HK-2 (cell line): ENCODE measurements around the gene SH2D3A.
A peak's percentile ranks its signal among the peaks of the same experiment; 100 is the strongest.
"Not testable (repeated sequence)": the region's sequence is repeated elsewhere in the genome, so short reads cannot be mapped to it uniquely, and the experiment has no call there.

Experiments
- DNase-seq: peaks from one replicate; pipeline ENCODE4 v3.0.0-alpha.2; 2018; ENCODE audit not compliant: unreplicated experiment

The SH2D3A gene

DNA sequence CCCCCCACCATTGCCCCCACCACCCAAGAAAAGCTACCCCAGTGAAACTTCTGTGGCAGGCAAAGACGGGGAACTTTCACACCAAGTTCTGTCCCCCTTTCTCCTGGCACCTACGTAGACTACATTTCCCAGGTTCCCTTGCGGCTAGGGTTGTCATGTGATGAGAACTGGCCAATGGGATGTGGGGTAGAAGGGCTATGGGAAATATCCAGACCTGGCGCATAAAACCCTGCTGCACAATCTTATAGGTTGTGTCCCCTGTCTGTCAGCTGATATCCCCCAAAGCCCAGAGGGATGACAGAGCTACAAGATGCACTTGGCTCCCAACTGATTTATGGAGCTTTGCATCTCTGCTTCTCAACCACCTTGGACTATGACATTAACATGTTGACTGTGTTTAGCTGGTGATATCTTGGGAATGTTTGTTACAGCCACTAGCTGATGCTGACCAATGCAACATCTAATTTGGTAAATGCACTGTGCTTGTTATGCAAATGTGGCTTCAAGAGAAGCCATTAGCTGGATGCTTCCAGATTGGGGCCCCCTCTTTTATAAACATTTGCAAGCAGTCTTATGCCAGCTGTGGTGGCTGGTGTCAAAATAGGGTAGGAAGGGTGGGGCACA, 6.1 kb downstream of the SH2D3A start:
- no peak for DNase-seq

- no peak for DNase-seq
Measured at GRCh38 chr19:6760606-6761005, 6.6 kb downstream of the SH2D3A start.

DNA sequence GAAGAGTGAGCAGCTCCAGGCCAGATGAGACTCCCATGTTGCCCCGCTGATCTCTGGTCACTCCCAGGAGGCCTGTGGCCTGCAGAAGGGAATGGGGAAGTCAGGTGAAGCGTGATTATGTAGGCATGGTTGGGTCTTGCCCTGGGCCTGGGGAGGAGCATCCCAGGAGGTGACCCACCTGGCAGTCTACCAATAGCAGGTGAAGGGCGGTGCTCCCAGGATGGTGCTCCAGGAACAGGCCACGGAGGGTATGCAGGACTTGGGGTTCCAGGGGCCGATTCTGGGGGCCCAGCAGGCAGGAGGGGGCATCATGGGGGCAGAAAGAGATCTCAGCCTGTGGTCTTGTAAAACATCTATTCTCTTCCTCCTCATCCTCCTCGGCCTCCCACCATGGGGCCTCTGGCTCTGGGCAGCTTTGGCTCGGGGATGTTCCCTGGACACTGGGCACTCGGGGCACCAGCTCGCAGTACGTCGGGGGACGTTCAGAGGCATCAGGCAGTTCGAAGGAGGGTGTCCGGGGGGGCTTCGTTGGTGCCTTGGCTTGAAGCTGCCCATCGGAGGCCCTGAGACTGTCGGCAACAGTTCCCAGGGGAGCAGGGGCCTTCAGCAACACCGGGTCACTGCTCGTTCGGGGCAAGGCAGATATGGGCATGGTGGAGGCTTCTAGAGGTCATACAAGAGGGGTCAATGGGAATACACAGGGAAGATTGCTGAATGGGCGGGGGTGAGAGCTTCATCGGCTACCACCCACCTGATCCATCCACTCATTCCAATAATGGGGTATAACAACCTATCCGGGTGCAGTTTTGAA, 12.4 kb downstream of the SH2D3A start:
- no peak for DNase-seq

- no peak for DNase-seq
Measured at GRCh38 chr19:6754136-6754535, 13.1 kb downstream of the SH2D3A start.

DNA sequence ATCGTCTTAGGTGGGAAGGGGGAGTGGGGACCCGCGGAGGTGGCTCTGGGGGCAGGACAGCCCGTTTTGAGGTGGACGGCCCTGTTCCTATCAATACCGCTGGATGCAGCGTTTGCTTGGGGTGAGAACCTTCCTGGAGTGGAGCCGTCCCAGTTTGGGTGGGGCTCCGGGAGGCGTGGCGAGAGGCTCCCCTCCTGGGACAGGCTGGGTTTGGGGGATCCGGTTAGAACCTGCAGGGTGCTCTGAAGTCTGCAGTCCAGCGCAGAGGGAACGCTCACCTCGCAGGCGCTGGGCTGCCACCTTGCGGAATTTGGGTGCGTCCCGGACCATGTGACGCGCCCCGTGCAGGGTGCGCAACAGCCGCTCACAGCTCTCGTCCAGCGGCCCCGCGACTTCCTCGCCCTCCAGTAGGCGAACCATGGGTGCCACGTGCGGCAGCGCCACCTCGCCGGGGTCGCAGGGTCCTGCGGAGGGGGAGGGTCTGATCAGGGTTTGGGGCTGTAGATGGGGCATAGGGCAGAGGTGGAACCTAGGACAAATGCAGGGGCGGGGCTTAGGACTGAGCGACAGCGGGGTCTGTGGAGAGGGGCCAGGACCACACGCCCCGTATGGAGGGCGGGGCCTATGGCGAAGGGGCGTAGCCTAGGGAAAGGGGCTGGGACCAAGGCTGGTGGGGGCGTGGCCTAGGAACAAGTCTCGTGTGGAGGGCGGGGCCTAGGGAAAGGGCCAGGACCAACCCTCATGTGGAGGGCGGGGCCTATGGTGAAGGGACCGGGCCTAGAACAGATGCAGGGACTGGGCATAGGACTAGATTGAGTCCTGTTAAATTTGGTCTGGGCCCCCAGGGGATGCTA, 13.8 kb downstream of the SH2D3A start:
- peak; percentile 38 for DNase-seq

- no peak for DNase-seq
Measured at GRCh38 chr19:6752256-6753177, 14.7 kb downstream of the SH2D3A start.

DNA sequence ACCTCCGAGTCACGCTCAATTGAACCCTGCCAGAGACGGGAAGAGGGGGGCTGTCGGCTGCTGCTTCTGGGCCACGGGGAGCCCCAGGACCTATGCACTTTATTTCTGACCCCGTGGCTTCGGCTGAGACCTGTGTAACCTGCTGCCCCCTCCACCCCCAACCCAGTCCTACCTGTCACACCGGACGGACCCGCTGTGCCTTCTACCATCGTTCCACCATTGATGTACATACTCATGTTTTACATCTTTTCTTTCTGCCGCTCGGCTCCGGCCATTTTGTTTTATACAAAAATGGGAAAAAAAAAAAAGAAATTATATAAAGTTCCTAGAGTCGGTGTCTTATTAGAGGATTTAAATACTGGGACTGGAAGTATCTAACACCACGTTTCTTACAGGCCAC, 16.0 kb downstream of the SH2D3A start:
- no peak for DNase-seq

DNA sequence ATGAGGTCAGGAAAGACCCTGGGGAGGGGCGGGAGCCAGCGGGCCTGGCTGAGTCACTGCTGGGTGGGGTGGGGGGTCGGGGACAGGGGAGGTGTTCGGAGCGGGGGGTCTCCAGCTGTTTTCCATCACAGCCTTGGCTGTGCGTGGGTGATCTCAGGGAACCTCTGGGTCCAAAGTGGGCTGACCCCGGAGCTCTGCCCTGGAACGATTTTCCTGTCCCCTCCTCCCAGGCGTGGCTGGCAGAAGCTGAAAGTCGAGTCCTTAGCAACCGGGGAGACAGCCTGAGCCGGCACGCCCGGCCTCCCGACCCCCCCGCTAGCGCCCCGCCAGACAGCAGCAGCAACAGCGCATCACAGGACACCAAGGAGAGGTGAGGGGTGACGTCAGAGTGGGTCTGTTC, 17.2 kb downstream of the SH2D3A start:
- DNase-seq, result no peak

GRCh38 chr19:6748543-6748942, 18.7 kb downstream of the SH2D3A start:
- not testable (repeated sequence) for DNase-seq

GRCh38 chr19:6745965-6746364, 21.3 kb downstream of the SH2D3A start:
- DNase-seq, result no peak

DNA sequence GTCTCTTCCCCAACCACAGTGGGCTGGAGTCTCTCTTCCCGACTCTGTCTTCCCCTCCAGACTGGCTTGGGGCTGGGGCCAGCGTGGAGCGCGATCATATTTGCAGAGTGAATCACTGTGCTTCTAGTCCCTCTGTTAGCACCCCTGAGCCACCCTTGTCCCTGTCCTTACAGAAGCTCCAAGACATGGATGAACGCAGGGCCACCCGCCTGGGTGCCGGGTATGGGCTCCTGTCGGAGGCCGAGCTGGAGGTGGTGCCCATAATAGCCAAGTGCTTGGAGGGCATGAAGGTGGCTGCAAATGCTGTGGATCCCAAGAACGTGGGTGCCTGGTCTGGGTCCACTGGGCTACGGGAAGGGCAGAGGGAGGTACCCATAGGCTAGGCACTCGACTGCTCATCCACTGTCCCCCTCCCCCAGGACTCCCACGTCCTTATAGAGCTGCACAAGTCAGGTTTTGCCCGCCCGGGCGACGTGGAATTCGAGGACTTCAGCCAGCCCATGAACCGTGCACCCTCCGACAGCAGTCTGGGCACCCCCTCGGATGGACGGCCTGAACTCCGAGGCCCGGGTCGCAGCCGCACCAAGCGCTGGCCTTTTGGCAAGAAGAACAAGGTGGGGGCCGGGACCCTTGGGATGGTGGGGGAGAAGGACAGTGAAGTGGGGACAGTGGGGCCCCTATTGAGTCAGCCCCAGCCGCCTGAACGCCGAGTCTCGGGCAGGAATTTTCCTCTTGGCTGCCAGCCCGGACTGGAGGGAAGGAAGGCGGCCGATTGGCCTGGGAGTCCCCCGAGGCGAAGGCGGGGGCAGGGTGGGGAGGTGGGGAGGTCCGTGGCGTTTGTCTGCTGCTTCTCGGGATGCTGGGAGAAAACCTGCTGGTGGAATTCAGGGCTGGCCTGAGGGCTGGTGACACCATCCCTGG, 22.6 kb downstream of the SH2D3A start:
- peak; percentile 93 for DNase-seq

- no peak for DNase-seq
Measured at GRCh38 chr19:6743714-6744380, 23.4 kb downstream of the SH2D3A start.

- no peak for DNase-seq
Measured at GRCh38 chr19:6743066-6743465, 24.2 kb downstream of the SH2D3A start.

- DNase-seq, result peak; percentile 67
Measured at GRCh38 chr19:6740589-6741343, 26.5 kb downstream of the SH2D3A start.

GRCh38 chr19:6739883-6740588, 27.2 kb downstream of the SH2D3A start:
- DNase-seq, result peak; percentile 49

DNA sequence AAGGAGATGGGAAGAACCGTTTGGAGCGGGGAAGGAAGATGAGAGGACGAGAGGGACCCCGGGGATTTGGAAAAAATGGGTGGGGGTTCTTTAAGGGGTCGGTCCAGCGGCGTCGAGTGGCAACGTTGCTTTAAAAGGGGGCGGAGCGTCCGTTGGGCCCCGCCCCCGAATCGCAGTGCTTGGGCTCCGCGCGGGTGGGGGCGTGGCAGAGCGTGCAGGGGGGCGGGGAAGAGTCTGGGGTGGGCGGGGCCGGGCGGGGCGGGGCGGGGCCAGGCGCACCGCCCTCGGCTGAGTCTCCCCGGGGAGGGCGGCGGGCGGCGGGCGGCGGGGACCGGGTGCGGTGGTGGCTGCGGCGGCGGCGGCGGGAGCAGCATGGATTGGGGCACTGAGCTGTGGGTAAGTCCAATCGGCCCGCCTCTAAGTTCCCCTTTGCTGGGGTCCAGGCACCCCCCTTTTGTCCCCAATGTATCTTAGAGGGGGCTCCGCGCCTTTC, 27.8 kb downstream of the SH2D3A start, which contains the start of gene TRIP10:
Gene TRIP10, plus strand, starts transcription at position 291 of the 493 bp plus-strand sequence. Its CDS starts 82 bp downstream, at position 373.
- DNase-seq, result peak; percentile 84

DNA sequence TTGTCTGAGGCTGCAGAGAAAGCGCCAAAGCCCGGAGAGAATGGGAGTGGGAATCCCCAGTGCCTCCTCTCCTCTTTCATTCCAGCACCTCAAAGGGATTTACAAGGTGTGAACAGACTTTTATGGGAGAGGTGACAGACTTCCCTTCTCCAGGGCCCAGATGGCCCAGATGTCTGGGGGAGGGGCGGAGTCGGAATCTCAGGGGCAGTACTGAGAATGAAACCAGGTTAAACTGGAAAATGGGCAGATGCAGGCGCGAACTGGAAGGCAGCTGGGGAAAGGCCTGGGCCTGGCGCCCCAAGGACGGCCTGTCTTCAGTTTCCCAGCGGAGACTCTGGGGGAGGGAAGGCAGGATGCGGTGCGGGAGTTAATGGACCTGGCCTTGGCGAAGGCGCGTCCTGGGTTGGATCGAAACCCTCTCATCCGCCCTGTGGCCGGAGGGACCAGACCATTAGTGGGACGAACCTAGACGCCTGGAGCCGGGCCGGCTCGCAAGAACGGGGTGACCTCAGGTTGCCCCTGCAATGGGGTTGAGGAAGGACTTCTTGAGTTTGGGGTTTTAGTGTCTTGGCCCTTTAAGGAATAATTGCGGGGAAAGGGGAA, 28.3 kb downstream of the SH2D3A start:
- peak; percentile 65 for DNase-seq
